ENCODE results near the gene PDZK1IP1. TPM values are rescaled to one million over a fixed set of nuclear protein-coding genes. Genes with fewer than 3 reads are reported as not detected.

The PDZK1IP1 gene, protein sequence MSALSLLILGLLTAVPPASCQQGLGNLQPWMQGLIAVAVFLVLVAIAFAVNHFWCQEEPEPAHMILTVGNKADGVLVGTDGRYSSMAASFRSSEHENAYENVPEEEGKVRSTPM
- 0.58 and 1.7 TPM in 2 replicates for total RNA-seq

GRCh38 chr1:47189844-47190508 is at the start of gene PDZK1IP1:
PDZK1IP1 (minus strand) TSS chr1:47190036; CDS start chr1:47189932, 104 bp downstream.

GRCh38 chr1:47232187-47232874 is 42.5 kb upstream of the PDZK1IP1 start, which contains the start of gene TAL1:
TAL1 (minus strand) TSS chr1:47232225; CDS start chr1:47225888, 6,337 bp downstream.

DNA sequence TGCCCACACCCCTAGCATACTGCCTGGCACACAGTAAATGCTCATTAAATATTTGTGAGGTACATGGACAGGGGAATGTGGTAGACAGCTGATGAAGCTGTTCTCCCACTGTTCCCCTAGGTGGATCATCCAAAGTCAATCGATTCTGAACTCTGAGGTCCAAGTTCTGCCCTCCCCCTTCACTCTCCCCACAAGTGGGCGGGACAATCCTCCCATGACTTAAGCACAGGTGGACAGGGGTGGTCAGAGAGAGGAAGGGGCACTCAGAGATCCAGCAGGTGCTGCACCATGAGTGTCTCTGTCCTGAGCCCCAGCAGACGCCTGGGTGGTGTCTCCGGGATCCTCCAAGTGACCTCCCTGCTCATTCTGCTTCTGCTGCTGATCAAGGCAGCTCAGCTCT is 52.6 kb downstream of the PDZK1IP1 start, which contains the start of gene CYP4A22:
Gene CYP4A22 (plus strand): TSS at position 244 of the 400 bp plus-strand sequence. CDS start 45 bp downstream, at position 289.

Other genes with a start within 250 kb of the PDZK1IP1 start
- gene CYP4A11, start 248.6 kb downstream of the PDZK1IP1 start, total RNA-seq, result not detected in 2 replicates
- gene CYP4X1, start 166.4 kb downstream of the PDZK1IP1 start, total RNA-seq, result under 0.01 and 1.7 TPM in 2 replicates
- gene CYP4Z1, start 122.8 kb downstream of the PDZK1IP1 start, total RNA-seq, result not detected in 2 replicates
- gene CYP4A22, start 52.6 kb downstream of the PDZK1IP1 start, total RNA-seq, result not detected in 2 replicates
- gene TAL1, start 42.2 kb upstream of the PDZK1IP1 start, total RNA-seq, result 0.19 and 11.3 TPM in 2 replicates
- gene STIL, start 124.1 kb upstream of the PDZK1IP1 start, total RNA-seq, result 4.2 and 13.0 TPM in 2 replicates
- 155 and 177 TPM in 2 replicates for gene CMPK1, start 143.8 kb upstream of the PDZK1IP1 start, total RNA-seq
- not detected in 2 replicates for gene FOXE3, start 226.2 kb upstream of the PDZK1IP1 start, total RNA-seq
- under 0.01 TPM in 2 replicates for gene FOXD2, start 248.0 kb upstream of the PDZK1IP1 start, total RNA-seq